Mesenchymal stem cell (in vitro differentiated cells and primary cell): Measurements from ENCODE around the gene SUGT1.

Source experiments
- DNase-seq: peaks from one replicate; pipeline ENCODE4 v3.0.0-alpha.2; 2013
- H2AFZ ChIP-seq: one replicate; pipeline ENCODE4 v1.6.1; 2013; ENCODE audit warnings: low read depth, mild to moderate bottlenecking, control low read depth, inconsistent platforms, low read length, moderate library complexity
- H2AK5ac ChIP-seq: 2 replicates; pipeline ENCODE4 v1.6.1; 2013; ENCODE audit warnings: low read length, moderate library complexity, mild to moderate bottlenecking, inconsistent platforms; ENCODE audit not compliant: severe bottlenecking
- H2BK120ac ChIP-seq: one replicate; pipeline ENCODE4 v1.6.1; 2013; ENCODE audit warnings: low read depth, mild to moderate bottlenecking, inconsistent platforms, low read length, moderate library complexity
- H2BK12ac ChIP-seq, 2 experiments: one replicate each; pipeline ENCODE4 v1.6.1; 2013; ENCODE audit warnings: inconsistent platforms in 2 of 2, low read length in 2 of 2, mild to moderate bottlenecking in 2 of 2, moderate library complexity in 2 of 2, control low read depth in 1 of 2
- H2BK15ac ChIP-seq: one replicate; pipeline ENCODE4 v1.6.1; 2013; ENCODE audit warnings: mild to moderate bottlenecking, low read depth, inconsistent platforms; ENCODE audit not compliant: poor library complexity, severe bottlenecking
- H2BK5ac ChIP-seq: 2 replicates; pipeline ENCODE4 v1.6.1; 2013; ENCODE audit warnings: low read depth, mild to moderate bottlenecking, low read length, control low read depth, inconsistent platforms; ENCODE audit not compliant: poor library complexity, severe bottlenecking
- H3K14ac ChIP-seq, 2 experiments: one replicate each; pipeline ENCODE4 v1.6.1; 2013; ENCODE audit warnings: inconsistent platforms in 2 of 2, low read length in 2 of 2, control low read depth in 1 of 2, mild to moderate bottlenecking in 1 of 2, moderate library complexity in 1 of 2
- H3K18ac ChIP-seq, 2 experiments: one replicate each; pipeline ENCODE4 v1.6.1; 2013; ENCODE audit warnings: inconsistent platforms in 2 of 2, low read length in 2 of 2, control low read depth in 1 of 2, low read depth in 1 of 2, mild to moderate bottlenecking in 1 of 2
- H3K23ac ChIP-seq, 2 experiments: one replicate each; pipeline ENCODE4 v1.6.1; 2013; ENCODE audit warnings: inconsistent platforms in 2 of 2, low read length in 2 of 2, mild to moderate bottlenecking in 2 of 2, moderate library complexity in 2 of 2, control low read depth in 1 of 2
- H3K27ac ChIP-seq: 2 replicates; pipeline ENCODE4 v1.5.1; 2013; ENCODE audit warnings: mild to moderate bottlenecking, moderate library complexity, low read length, control low read depth, inconsistent platforms; ENCODE audit not compliant: poor library complexity, severe bottlenecking
- H3K27me3 ChIP-seq, 2 experiments: 2 replicates each; pipeline versions ENCODE4 v1.6.1 to v1.7.0; 2013; ENCODE audit warnings: low read length in 2 of 2, mild to moderate bottlenecking in 2 of 2, moderate library complexity in 2 of 2, control low read depth in 1 of 2, inconsistent platforms in 1 of 2; ENCODE audit not compliant: control insufficient read depth in 1 of 2, insufficient read depth in 1 of 2
- H3K36me3 ChIP-seq, 2 experiments: 2 replicates each; pipeline versions ENCODE4 v1.6.1 to v1.7.0; 2013; ENCODE audit warnings: low read length in 2 of 2, control low read depth in 1 of 2, inconsistent platforms in 1 of 2, low read depth in 1 of 2, mild to moderate bottlenecking in 1 of 2; ENCODE audit not compliant: insufficient read depth in 2 of 2, control insufficient read depth in 1 of 2
- H3K4ac ChIP-seq, 2 experiments: one replicate each; pipeline ENCODE4 v1.6.1; 2013; ENCODE audit warnings: inconsistent platforms in 2 of 2, low read length in 2 of 2, mild to moderate bottlenecking in 2 of 2, moderate library complexity in 2 of 2, control low read depth in 1 of 2, low read depth in 1 of 2
- H3K4me1 ChIP-seq: 2 replicates; pipeline ENCODE4 v1.6.1; 2013; ENCODE audit warnings: low read depth, low read length, control low read depth; ENCODE audit not compliant: control insufficient read depth, insufficient read depth
- H3K4me2 ChIP-seq: 2 replicates; pipeline ENCODE4 v1.6.1; 2013; ENCODE audit warnings: low read length, mild to moderate bottlenecking, inconsistent platforms; ENCODE audit not compliant: poor library complexity, severe bottlenecking
- H3K4me3 ChIP-seq, 2 experiments: 2 replicates each; pipeline versions ENCODE4 v1.5.1 to v1.7.0; 2013; ENCODE audit warnings: low read length in 2 of 2, mild to moderate bottlenecking in 2 of 2, control low read depth in 1 of 2, low read depth in 1 of 2; ENCODE audit not compliant: insufficient read depth in 1 of 2
- H3K79me1 ChIP-seq: replicated peaks from 2 replicates; pipeline ENCODE4 v1.6.1; 2013; ENCODE audit warnings: mild to moderate bottlenecking, control low read depth, low read length, inconsistent platforms; ENCODE audit not compliant: poor library complexity, severe bottlenecking
- H3K9ac ChIP-seq: 2 replicates; pipeline ENCODE4 v1.7.0; 2013; ENCODE audit warnings: mild to moderate bottlenecking, low read length, moderate library complexity
- H3K9me3 ChIP-seq: 2 replicates; pipeline ENCODE4 v1.7.0; 2013; ENCODE audit warnings: mild to moderate bottlenecking, low read length; ENCODE audit not compliant: control insufficient read depth
- H4K8ac ChIP-seq: one replicate; pipeline ENCODE4 v1.6.1; 2013; ENCODE audit warnings: inconsistent platforms, mild to moderate bottlenecking, low read length, moderate library complexity
- H4K91ac ChIP-seq: one replicate; pipeline ENCODE4 v1.6.1; 2013; ENCODE audit warnings: mild to moderate bottlenecking, low read length, inconsistent platforms
- WGBS: methylation state at CpG from one replicate; pipeline ENCODE4 v1.1.7; 2013; ENCODE audit warnings: mixed read lengths; 5-methylcytosine and 5-hydroxymethylcytosine counted together

SUGT1 gene

DNA sequence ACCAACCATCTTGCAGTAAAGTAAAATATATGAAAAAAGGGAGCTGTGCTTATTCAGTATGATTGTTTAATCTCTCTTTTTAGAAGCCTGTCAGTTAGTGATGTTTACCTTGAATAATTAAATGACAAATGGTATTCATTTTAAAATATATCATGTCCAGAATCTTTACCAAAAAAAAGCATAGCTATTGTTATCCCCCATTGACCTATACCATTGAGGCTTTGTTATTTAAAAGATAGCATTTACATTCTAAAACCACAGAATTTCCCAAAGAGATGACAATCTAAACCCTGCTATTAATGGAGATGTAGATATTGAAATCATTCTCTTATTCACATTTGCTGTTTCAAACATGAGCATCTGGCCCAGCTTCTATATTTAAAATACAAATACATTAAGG lies 84.8 kb downstream of the SUGT1 start:
- no peak for DNase-seq
- no peak overlapping the region for H2AK5ac ChIP-seq
- no peaks in the 10 kb centered on the region for H3K9me3 ChIP-seq

GRCh38 chr13:52737965-52738364 lies 85.3 kb downstream of the SUGT1 start:
- Histone ChIP-seq H2BK15ac (no peak overlapping the region), H3K4me2 (no peak overlapping the region), H3K79me1 (no peaks in the 10 kb centered on the region), H2BK12ac (no peak overlapping the region), H2AFZ (no peak overlapping the region), H2BK5ac (no peak overlapping the region), H3K4ac (no peak overlapping the region), H3K27ac (no peak overlapping the region), H3K36me3 (no peaks in the 10 kb centered on the region), H3K23ac (no peak overlapping the region), H3K9me3 (peaks cover under 1% of the 10 kb centered on the region), H2BK120ac (no peak overlapping the region), H3K4me1 (peaks cover 9% of the 10 kb centered on the region), H4K91ac (no peak overlapping the region), H2AK5ac (no peak overlapping the region), H3K18ac (no peak overlapping the region), H3K9ac (no peak overlapping the region), H3K14ac (no peak overlapping the region), H4K8ac (no peak overlapping the region), H3K27me3 (peaks cover 44 to 69% of the 10 kb centered on the region in 2 experiments), H3K4me3 (no peak overlapping the region)
- 61% methylated on average over 2 of the region's 4 CpGs for whole genome bisulfite sequencing
- no peak for DNase-seq

More for the DNA sequence above, 84.8 kb downstream of the SUGT1 start:
- Histone ChIP-seq H3K4me3 (no peak overlapping the region), H3K4ac (no peak overlapping the region), H2BK12ac (no peak overlapping the region), H3K79me1 (no peaks in the 10 kb centered on the region), H3K18ac (no peak overlapping the region), H3K23ac (no peak overlapping the region), H3K27me3 (peaks cover 39 to 64% of the 10 kb centered on the region in 2 experiments), H3K14ac (no peak overlapping the region), H3K27ac (no peak overlapping the region), H4K91ac (no peak overlapping the region), H3K4me1 (peaks cover 9% of the 10 kb centered on the region), H4K8ac (no peak overlapping the region), H2BK15ac (no peak overlapping the region), H2AFZ (no peak overlapping the region), H2BK120ac (no peak overlapping the region), H3K36me3 (no peaks in the 10 kb centered on the region), H3K4me2 (no peak overlapping the region), H2BK5ac (no peak overlapping the region), H3K9ac (no peak overlapping the region)

- H3K27me3 ChIP-seq = peaks cover 47 to 64% of the 10 kb centered on the region in 2 experiments
- peak overlapping the region in 1 of 2 experiments; percentile 47 for H3K23ac ChIP-seq
- WGBS = 3% methylated on average over 64 of the region's 75 CpGs
- peak overlapping the region in 1 of 2 experiments; percentile 55 for H3K4me3 ChIP-seq
- no peak overlapping the region for H2AK5ac ChIP-seq
- H3K79me1 ChIP-seq = no peaks in the 10 kb centered on the region
- H3K9me3 ChIP-seq = peaks cover 5% of the 10 kb centered on the region
- peak overlapping the region; percentile 90 for H2AFZ ChIP-seq
- H2BK12ac ChIP-seq = no peak overlapping the region
- no peaks in the 10 kb centered on the region for H3K36me3 ChIP-seq
- H3K27ac ChIP-seq = no peak overlapping the region
- peaks cover 9% of the 10 kb centered on the region for H3K4me1 ChIP-seq
- H3K9ac ChIP-seq = no peak overlapping the region
- H3K18ac ChIP-seq = no peak overlapping the region
- H4K8ac ChIP-seq = no peak overlapping the region
- DNase-seq = peak; percentile 10
- H2BK120ac ChIP-seq = no peak overlapping the region
- peak overlapping the region in 1 of 2 experiments; percentile 66 for H3K14ac ChIP-seq
- H3K4me2 ChIP-seq = peak overlapping the region; percentile 58
- H3K4ac ChIP-seq = no peak overlapping the region
- H4K91ac ChIP-seq = no peak overlapping the region
- no peak overlapping the region for H2BK15ac ChIP-seq
- H2BK5ac ChIP-seq = no peak overlapping the region
Observed at GRCh38 chr13:52738719-52739467, 86.3 kb downstream of the SUGT1 start.

DNA sequence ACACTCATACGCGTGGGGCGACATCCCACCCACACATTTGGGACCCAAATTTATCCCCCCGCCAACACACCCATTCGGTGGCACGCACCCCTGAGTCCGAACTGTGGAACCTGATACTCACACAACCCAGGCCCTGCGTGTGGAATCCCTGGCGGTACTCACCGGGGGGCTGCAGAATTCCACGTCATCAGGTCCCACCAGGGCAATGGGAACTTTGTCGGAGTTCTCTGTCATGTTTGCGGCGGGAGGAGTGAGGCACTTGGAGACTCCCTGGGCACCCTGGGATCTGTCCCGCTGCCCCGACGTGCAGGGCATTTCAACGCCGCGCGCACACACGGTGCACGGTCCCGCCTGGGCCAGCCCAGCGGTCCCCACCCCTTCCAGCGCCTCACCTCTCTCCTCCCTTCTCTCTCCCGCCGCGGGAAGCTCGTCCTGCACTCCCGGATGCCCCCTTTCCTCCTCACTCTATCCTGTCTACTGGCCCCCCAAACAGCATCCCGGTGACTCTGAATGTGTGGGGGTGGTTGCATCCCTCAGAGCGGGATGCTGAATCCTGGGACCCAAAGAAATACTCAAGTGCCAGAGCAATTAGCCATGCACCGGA lies 86.9 kb downstream of the SUGT1 start, which contains the start of gene CNMD:
Gene CNMD, minus strand, starts transcription at position 353 of the 604 bp plus-strand sequence. Its CDS starts 119 bp downstream, at position 234.
- H3K4ac ChIP-seq = no peak within 1 kb of the TSS
- H3K14ac ChIP-seq = peak within 1 kb of the TSS in 1 of 2 experiments; percentile 66
- H3K18ac ChIP-seq = no peak within 1 kb of the TSS
- peak within 1 kb of the TSS in 1 of 2 experiments; percentile 55 for H3K4me3 ChIP-seq
- H3K4me1 ChIP-seq = peaks cover 9% of the 10 kb centered on the region
- peak within 1 kb of the TSS in 1 of 2 experiments; percentile 47 for H3K23ac ChIP-seq
- no peak within 1 kb of the TSS for H2BK5ac ChIP-seq
- H3K9me3 ChIP-seq = peaks cover 5% of the 10 kb centered on the region
- H3K79me1 ChIP-seq = no peaks in the 10 kb centered on the region
- no peaks in the 10 kb centered on the region for H3K36me3 ChIP-seq
- peaks cover 47 to 65% of the 10 kb centered on the region in 2 experiments for H3K27me3 ChIP-seq
- peak within 1 kb of the TSS; percentile 58 for H3K4me2 ChIP-seq
- no peak within 1 kb of the TSS for H4K8ac ChIP-seq
- H4K91ac ChIP-seq = no peak within 1 kb of the TSS
- 3% methylated on average over 33 of the region's 34 CpGs for WGBS
- no peak within 1 kb of the TSS for H3K27ac ChIP-seq
- H2BK15ac ChIP-seq = no peak within 1 kb of the TSS
- DNase-seq = no peak
- H2AFZ ChIP-seq = peak within 1 kb of the TSS; percentile 90
- no peak within 1 kb of the TSS for H2AK5ac ChIP-seq
- H2BK12ac ChIP-seq = no peak within 1 kb of the TSS
- H3K9ac ChIP-seq = no peak within 1 kb of the TSS
- H2BK120ac ChIP-seq = no peak within 1 kb of the TSS
